Heart left ventricle (tissue), 16 donors: ENCODE data around the gene RTP2. TPM values are rescaled to one million over a fixed set of nuclear protein-coding genes. Genes with fewer than 3 reads are reported as not detected.

Experiments
- ATAC-seq, 4 donors: fragments of 200-7000 bp; cut with Tn5 transposase; one replicate each; pipeline ENCODE4 v1.9.1; 2020 to 2022; ENCODE audit warnings: moderate library complexity in 4 of 4, mild to moderate bottlenecking in 3 of 4, moderate number of reproducible peaks in 1 of 4
- DNase-seq, 5 donors: peaks; one replicate each; pipeline ENCODE4 v3.0.0-alpha.2; 2020
- H3K27ac ChIP-seq, 12 donors: fragments of 200-600 bp; sonication (generic) in 4 of 12; one replicate each; pipeline versions ENCODE4 v1.5.0 to v1.8.0; 2016 to 2022; ENCODE audit warnings: mild to moderate bottlenecking in 2 of 12
- H3K27me3 ChIP-seq, 9 donors: fragments of 200-600 bp; sonication (generic) in 2 of 9; one replicate each; pipeline versions ENCODE4 v1.5.1 to v1.8.0; 2016 to 2022; ENCODE audit warnings: mild to moderate bottlenecking in 3 of 9
- H3K36me3 ChIP-seq, 9 donors: fragments of 200-600 bp; sonication (generic) in 2 of 9; one replicate each; pipeline versions ENCODE4 v1.5.0 to v1.8.0; 2018 to 2022; ENCODE audit warnings: mild to moderate bottlenecking in 2 of 9
- H3K4me1 ChIP-seq, 12 donors: fragments of 200-600 bp; sonication (generic) in 4 of 12; one replicate each; pipeline versions ENCODE4 v1.5.0 to v1.8.0; 2016 to 2022; ENCODE audit warnings: mild to moderate bottlenecking in 3 of 12
- H3K4me3 ChIP-seq, 12 donors: fragments of 200-600 bp; sonication (generic) in 4 of 12; one replicate each; pipeline versions ENCODE4 v1.5.0 to v1.8.0; 2017 to 2022; ENCODE audit warnings: mild to moderate bottlenecking in 9 of 12, moderate library complexity in 4 of 12
- H3K9me3 ChIP-seq, 12 donors: fragments of 200-600 bp; sonication (generic) in 4 of 12; one replicate each; pipeline versions ENCODE4 v1.5.0 to v1.8.0; 2016 to 2022; ENCODE audit warnings: mild to moderate bottlenecking in 1 of 12
- CTCF ChIP-seq, 12 donors: fragments of 200-600 bp; sonication (generic) in 4 of 12; IDR thresholded peaks; one replicate each; pipeline versions ENCODE4 v1.5.0 to v1.8.0; 2018 to 2022; ENCODE audit warnings: antibody characterized with exemption in 12 of 12, mild to moderate bottlenecking in 5 of 12
- POLR2A ChIP-seq, 2 donors: fragments of 450-650 bp; IDR thresholded peaks; one replicate each; pipeline ENCODE4 v1.6.1; 2017; ENCODE audit warnings: antibody characterized with exemption in 2 of 2, mild to moderate bottlenecking in 2 of 2, moderate library complexity in 2 of 2
- WGBS, 4 donors: extraction: QIAGEN DNeasy Blood & Tissue Kit in 2 of 4; methylation state at CpG; one replicate each; pipeline versions ENCODE4 v1.1.5 to v1.1.7; 2013 to 2018; 5-methylcytosine and 5-hydroxymethylcytosine counted together
- intact Hi-C, 10 donors: fragments of 100-400 bp; cut with DNase I; formaldehyde crosslinking; loops; one replicate each; pipeline versions ENCODE4 v1.11.1 to v1.14.2; 2022
- long read RNA-seq, 3 donors: library from polyadenylated mRNA; unstranded; transcript quantifications; one replicate each; pipeline ENCODE4 v2.0.0, GENCODE V29; 2020 to 2021
- polyA plus RNA-seq, 2 donors: library from polyadenylated mRNA; stranded (reverse); fragments of 200-250 nt; gene quantifications; one replicate each; pipeline ENCODE4 v1.2.3, GENCODE V29; 2013
- total RNA-seq, 9 donors: library from RNA; depleted of rRNA in 2 of 9; stranded (reverse); fragments of >200 nt in 2 of 9; fragmentation: NEBNext Ultra II Directional in 3 of 9; extraction: Animal tissue kit (Norgen Biotek cat#: 25700) in 3 of 9; gene quantifications; one replicate each; pipeline versions ENCODE4 v1.1.0 to v1.2.4, GENCODE V29; 2016 to 2023
- donor health status: ischemic (EF 13 %, LVEDD 7.1; RV severe dilation, severe dysfunction).
- donor health status: healthy with polysubstance abuse.
- donor health status: DM: no; HTN: yes; CAD: no.
- donor health status: DM: no; HTN: no; CAD: no.
- donor health status: ischemic (EF 25% LVEDD 6.9; RV normal size, moderate dysfunction).
- donor health status: ischemic (EF 25% LVEDD 5.7; RV mildly dilated, moderate dysfunction).
- donor health status: healthy.
- donor health status: DM: yes; HTN: yes; CAD: no.
- donor health status: ischemic (EF 35%, LVEDD 5.7; RV mildly dilated, moderate dysfunction).
- donor health status: nonischemic (EF 11% LVEDD 7.7; RV severe dilation, severe dysfunction).
- donor health status: DM: yes; HTN: yes; CAD: no.
- donor health status: PGD.
- donor health status: ischemic (EF 29% LVEDD 5.4; RV normal size, mild dysfunction).
- donor health status: nonischemic (EF 23%, LVEDD 6.1; RV moderate dilation, normal function).

The RTP2 gene
- total RNA-seq (not detected), polyA plus RNA-seq (not detected)
- long read RNA-seq, donor 1 = 0 reads
- long read RNA-seq, donor 2 = 0 reads
- long read RNA-seq, donor 3 = 0 reads

- TF ChIP-seq CTCF (IDR thresholded peaks at IDR 0.05) (no peak), POLR2A (IDR thresholded peaks at IDR 0.05) (no peak)
- H3K27ac ChIP-seq = no peak within 1 kb of the TSS
Observed at GRCh38 chr3:187702507-187703033, at the start of gene RTP2. Gene RTP2, minus strand, starts transcription at chr3:187702557. Its CDS starts 429 bp downstream, at chr3:187702128.

GRCh38 chr3:187750513-187751123, 48.3 kb upstream of the RTP2 start:
- DNase-seq = peak in 1 of 5 donors; percentile 42
- H3K4me3 ChIP-seq = peak overlapping the region in 9 of 12 donors; percentile 16 to 49 (median 36)
- peaks cover 0 to 29% (median 6%) of the 10 kb centered on the region in 12 donors for H3K4me1 ChIP-seq
- H3K9me3 ChIP-seq = no peaks in the 10 kb centered on the region
- WGBS, 4 donors = 24 to 44% (median 31%) methylated on average over 11 of the region's 11 CpGs
- H3K27ac ChIP-seq = peak overlapping the region in 11 of 12 donors; percentile 40 to 99 (median 94)
- no peaks in the 10 kb centered on the region for H3K36me3 ChIP-seq
- TF ChIP-seq CTCF (IDR thresholded peaks at IDR 0.05) = no peak
- no peak for TF ChIP-seq POLR2A (IDR thresholded peaks at IDR 0.05)
- intact Hi-C loops = loop anchor here in 3 of 10 donors (10.0 kb wide), 2 partner anchors 194 to 294 kb away; no protein-coding TSS in a partner anchor
- peak in 3 of 4 donors; percentile 5 to 23 (median 8) for ATAC-seq
- no peaks in the 10 kb centered on the region for H3K27me3 ChIP-seq

More at GRCh38 chr3:187702507-187703033, at the start of gene RTP2:
- Histone ChIP-seq H3K4me3 (no peak within 1 kb of the TSS), H3K9me3 (no peaks in the 10 kb centered on the region), H3K36me3 (no peaks in the 10 kb centered on the region), H3K4me1 (peaks cover 0 to 16% (median under 1%) of the 10 kb centered on the region in 12 donors), H3K27me3 (no peaks in the 10 kb centered on the region)
- 63 to 72% (median 67%) methylated on average over 4 of the region's 4 CpGs for WGBS, 4 donors
- no peak for DNase-seq
- intact Hi-C loops = loop anchor here in 1 of 10 donors (10.0 kb wide), 1 partner anchor 488 kb away; no protein-coding TSS in a partner anchor
- no peak for ATAC-seq

GRCh38 chr3:187750006-187750512, 47.7 kb upstream of the RTP2 start:
- H3K9me3 ChIP-seq = no peaks in the 10 kb centered on the region
- peak overlapping the region; percentile 20 to 99 (median 88) for H3K27ac ChIP-seq
- no peaks in the 10 kb centered on the region for H3K27me3 ChIP-seq
- no peaks in the 10 kb centered on the region for H3K36me3 ChIP-seq
- intact Hi-C loops = loop anchor here in 3 of 10 donors (10.0 kb wide), 2 partner anchors 195 to 295 kb away; no protein-coding TSS in a partner anchor
- 21 to 43% (median 30%) methylated on average over 14 of the region's 14 CpGs for WGBS, 4 donors
- H3K4me1 ChIP-seq = peaks cover 0 to 29% (median 6%) of the 10 kb centered on the region in 12 donors
- peak in 3 of 4 donors; percentile 22 to 42 (median 33) for ATAC-seq
- DNase-seq = peak in 3 of 5 donors; percentile 33 to 51 (median 42)
- peak overlapping the region in 9 of 12 donors; percentile 16 to 49 (median 36) for H3K4me3 ChIP-seq
- TF ChIP-seq POLR2A (IDR thresholded peaks at IDR 0.05) = peak in 1 of 2 donors; percentile 23
- TF ChIP-seq CTCF (IDR thresholded peaks at IDR 0.05) = no peak

- H3K4me3 ChIP-seq = peak overlapping the region in 3 of 12 donors; percentile 71 to 80 (median 76)
- WGBS, 4 donors = 2 to 10% (median 6%) methylated on average over 2 of the region's 2 CpGs
Observed at GRCh38 chr3:187748050-187748481, 45.7 kb upstream of the RTP2 start.

More at GRCh38 chr3:187748050-187748481, 45.7 kb upstream of the RTP2 start:
- no peaks in the 10 kb centered on the region for H3K27me3 ChIP-seq
- intact Hi-C loops = loop anchor here (5.0 to 10.0 kb wide), 18 partner anchors 199 to 1027 kb away; partner anchors contain the start of gene LPP (in 4 of the 10)
- no peaks in the 10 kb centered on the region for H3K36me3 ChIP-seq
- peak; percentile 23 to 56 (median 37) for ATAC-seq
- peak overlapping the region; percentile 94 to 100 (median 98) for H3K27ac ChIP-seq
- peaks cover 0 to 29% (median 6%) of the 10 kb centered on the region in 12 donors for H3K4me1 ChIP-seq
- TF ChIP-seq CTCF (IDR thresholded peaks at IDR 0.05) (peak; percentile 86 to 97 (median 92)), POLR2A (IDR thresholded peaks at IDR 0.05) (no peak)
- no peaks in the 10 kb centered on the region for H3K9me3 ChIP-seq
- peak; percentile 88 to 94 (median 90) for DNase-seq
